ENCODE results near the gene EFCAB3. TPM values are rescaled to one million over a fixed set of nuclear protein-coding genes. Genes with fewer than 3 reads are reported as not detected.
A peak's percentile ranks its signal among the peaks of the same experiment; 100 is the strongest.
"Not testable (repeated sequence)": the region's sequence is repeated elsewhere in the genome, so short reads cannot be mapped to it uniquely, and the experiment has no call there.

Gene EFCAB3
- not detected for total RNA-seq
- long read RNA-seq, result 0 reads

DNA sequence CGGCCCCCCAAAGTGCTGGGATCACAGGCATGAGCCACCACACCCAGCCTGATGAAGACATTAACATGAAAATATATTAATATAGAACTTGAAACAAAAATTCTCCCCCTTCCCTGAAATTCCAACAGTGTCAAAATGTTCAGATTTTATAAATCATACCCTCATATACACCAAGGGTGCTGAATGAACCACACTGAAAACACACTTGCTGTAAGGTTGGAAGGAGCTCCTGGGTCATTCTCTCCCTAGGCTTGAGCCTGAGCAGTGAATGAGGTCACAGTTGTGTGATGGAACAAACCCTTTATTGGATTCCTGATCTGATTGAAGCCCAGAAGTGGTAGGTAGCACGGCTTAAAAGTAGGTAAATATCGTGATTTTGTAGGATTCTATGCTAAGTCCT is at the start of gene EFCAB3:
TSS of gene EFCAB3 (plus strand) at position 301 of the 400 bp plus-strand sequence. CDS start 2,427 bp downstream, outside the sequence.
- DNase-seq (no peak), ATAC-seq (no peak)
- intact Hi-C loops (cut with micrococcal nuclease), result no loop called here

DNA sequence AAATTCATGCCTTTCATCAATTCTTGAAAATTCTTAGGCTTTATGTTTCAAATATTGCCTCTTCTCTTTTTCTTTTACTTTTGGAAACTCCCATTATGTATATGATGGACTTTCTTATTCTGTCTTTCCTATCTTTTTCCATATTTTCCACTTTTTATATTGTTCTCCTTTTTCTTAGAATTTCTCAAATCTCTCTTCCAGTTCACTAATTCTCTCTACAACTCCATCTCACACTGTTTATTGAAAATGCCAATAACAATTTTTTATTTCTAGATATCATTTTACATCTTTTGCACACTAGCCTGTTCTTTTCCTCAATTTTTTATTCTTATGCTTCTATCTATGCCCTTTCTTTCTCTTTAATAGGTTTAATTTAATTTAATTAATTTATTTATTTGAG is 43.8 kb upstream of the EFCAB3 start:
- no peak for DNase-seq
- no peak for ATAC-seq
- intact Hi-C loops (cut with micrococcal nuclease), result no loop called here

DNA sequence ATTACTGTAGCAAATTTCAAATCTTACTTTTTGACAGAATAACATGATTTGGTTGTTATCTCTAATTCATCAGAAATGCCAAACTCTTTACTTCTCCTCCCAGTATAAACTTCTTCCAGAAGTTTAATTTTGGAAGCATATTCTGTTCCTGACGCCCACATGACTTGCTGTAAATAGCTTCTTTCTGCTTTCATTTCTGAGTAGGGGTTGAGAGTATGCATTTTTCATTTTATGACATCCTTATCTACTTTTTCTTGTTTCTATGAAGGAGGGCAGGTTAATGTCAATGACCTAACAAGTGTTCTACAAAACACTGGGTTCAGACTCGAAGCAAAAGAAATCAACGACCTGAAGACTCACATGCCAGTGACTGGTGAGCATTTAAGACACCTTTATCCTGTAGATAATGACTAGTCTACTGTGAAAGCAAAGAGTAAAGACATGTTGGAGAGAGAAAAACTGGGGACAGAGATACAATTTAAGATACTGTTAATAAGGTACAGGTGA is 36.5 kb upstream of the EFCAB3 start:
- no peak for ATAC-seq
- DNase-seq, result no peak
- intact Hi-C loops (cut with micrococcal nuclease), result no loop called here

DNA sequence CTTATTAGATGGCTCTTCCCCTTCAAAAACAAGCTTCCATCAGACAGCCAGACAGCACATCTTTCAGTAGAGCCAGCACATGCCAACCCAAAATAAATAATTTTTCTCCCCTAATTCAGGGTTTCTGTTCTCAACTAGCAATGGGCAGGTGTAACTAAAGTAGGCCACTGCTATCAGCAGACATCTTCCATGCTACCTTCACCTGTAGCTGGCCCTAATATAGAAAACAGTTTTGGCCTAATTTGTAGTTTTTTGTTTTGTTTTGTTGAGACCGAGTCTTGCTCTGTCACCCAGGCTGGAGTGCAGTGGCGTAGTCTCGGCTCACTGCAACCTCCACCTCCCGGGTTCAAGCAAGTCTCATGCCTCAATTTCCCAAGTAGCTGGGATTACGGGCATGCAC is 29.2 kb upstream of the EFCAB3 start:
- intact Hi-C loops (cut with micrococcal nuclease), result no loop called here
- no peak for ATAC-seq

DNA sequence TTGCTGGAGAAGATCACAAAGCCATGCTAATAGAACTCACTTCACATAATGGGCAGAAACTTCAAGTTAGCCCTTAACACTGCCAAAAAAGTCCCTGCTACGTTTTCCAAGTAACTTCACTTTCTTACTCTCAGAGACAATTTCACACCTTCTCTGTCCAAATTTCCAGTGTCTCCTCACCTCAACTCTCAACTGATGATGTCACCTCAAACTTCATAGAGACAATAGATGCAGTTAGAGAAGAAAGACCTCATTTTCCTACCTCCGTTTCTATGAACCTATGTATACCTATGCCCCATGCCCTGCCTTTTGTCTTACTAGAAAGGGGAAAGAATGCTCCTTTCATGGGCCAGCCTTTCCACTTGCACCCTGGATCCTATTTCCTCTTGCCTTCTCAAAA is 14.2 kb upstream of the EFCAB3 start:
- ATAC-seq (no peak), DNase-seq (no peak)
- intact Hi-C loops (cut with micrococcal nuclease), result no loop called here

More for the DNA sequence above, 29.2 kb upstream of the EFCAB3 start:
- DNase-seq, result no peak

DNA sequence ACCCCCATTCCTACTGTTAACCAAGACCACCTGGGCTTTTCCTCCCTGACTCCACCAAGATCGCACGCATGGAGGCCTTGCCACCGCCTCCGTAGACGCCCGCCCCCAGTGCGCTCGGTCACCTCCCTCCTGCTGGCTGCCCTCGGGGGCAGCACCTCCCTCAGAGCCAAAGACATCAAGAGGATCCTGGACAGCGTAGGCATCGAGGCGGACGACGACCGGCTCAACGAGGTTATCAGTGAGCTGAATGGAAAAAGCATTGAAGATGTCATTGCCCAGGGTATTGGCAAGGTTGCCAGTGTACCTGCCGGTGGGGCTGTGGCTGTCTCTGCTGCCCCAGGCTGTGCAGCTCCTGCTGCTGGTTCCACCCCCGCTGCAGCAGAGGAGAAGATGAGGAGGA is 1.2 kb downstream of the EFCAB3 start:
- no peak for DNase-seq
- no peak for ATAC-seq
- intact Hi-C loops (cut with micrococcal nuclease), result no loop called here

DNA sequence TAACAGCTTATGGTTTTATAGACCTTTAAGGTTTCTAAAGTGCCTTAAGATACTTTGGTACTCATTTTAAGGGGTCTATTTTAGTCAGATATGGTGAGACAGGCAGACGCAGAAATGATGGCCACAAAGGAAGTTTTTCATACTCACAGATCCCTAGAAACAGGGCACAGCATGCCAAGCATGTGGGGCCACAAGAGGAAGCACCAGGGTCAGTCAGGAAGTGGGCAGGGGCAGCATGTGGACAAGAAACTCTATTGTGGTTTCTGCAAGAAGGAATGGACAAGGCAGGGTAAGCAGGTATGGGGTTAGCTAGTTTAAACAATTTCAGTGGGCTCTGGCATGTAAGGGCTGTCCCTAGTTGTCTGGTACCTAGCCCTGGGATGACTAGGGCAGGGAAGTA is 8.5 kb downstream of the EFCAB3 start:
- intact Hi-C loops (cut with micrococcal nuclease), result no loop called here
- DNase-seq (no peak), ATAC-seq (no peak)

DNA sequence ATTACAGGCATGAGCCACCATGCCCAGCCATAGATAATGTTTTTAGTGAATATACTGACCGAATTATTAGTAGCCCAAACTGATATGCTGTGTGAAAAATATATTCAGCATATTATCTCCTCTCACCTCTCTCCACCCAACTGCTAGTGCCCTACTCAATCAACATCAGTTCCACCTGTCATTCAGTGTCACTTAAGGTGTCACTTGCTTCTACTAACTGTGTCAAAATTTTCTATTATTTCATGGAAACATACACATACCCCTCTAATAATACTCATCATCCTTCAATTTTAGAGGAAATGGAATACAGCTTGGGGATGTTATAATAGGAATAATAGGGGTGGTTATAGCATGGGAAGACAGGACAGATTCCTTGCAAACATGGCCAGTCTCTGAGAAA is 12.6 kb downstream of the EFCAB3 start:
- DNase-seq (no peak), ATAC-seq (no peak)
- intact Hi-C loops (cut with micrococcal nuclease), result no loop called here

DNA sequence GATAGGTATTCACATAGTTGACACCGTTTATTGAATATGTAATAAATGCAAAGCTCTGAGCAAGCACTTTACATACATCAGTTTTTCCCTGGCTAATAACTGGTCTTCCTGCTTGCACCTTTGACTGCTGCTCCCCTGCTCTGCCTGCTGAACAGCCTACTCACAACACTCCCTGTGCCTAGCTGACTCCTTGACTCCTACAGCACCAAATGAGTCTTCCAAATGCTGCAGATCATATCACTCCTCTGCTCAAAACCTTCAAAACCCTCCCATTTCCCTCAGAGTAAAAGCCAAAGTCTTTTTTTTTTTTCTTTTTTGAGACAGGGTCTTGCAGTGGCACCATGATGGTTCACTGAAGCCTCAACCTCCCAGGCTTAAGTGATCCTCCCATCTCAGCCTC is 18.5 kb downstream of the EFCAB3 start:
- ATAC-seq (no peak), DNase-seq (no peak)
- intact Hi-C loops (cut with micrococcal nuclease), result no loop called here

DNA sequence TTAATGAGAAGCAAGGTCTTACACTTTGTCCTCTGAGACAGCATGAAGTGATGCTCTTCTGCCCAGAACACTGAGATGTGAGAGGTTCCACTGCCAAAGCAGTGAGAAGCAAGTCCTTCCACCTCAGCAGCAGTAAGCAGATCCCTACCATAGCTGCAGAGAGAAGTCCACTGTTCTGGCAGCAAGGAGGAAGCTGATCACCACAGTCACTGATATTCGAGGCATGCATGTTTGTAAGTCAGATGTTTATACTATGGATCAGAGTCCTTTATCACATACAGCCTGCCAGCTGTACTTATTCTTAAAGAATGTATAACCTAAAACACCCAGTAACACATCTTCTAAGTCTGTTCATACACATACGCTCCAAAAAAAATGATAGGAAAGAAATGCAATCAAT is 25.1 kb downstream of the EFCAB3 start:
- DNase-seq, result no peak
- ATAC-seq, result no peak
- intact Hi-C loops (cut with micrococcal nuclease), result no loop called here

DNA sequence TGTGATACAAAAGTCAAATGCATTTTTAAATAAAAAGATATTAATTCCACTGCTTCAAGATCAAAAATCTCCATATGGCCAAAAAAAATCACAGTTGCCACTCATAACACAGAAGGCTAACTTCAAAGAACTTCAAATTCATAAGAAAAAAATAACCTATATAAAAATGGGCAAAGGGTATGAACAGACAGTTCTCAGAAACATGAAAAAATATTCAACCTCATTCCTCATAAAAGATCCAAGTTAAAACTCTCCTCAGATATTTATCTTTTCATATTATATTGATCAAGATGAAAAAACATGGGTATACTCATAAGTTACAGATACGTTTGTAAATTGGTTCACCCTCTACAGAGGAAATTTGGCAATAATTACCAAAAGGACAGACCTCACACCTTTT is 32.7 kb downstream of the EFCAB3 start:
- intact Hi-C loops (cut with micrococcal nuclease), result not testable (repeated sequence)

DNA sequence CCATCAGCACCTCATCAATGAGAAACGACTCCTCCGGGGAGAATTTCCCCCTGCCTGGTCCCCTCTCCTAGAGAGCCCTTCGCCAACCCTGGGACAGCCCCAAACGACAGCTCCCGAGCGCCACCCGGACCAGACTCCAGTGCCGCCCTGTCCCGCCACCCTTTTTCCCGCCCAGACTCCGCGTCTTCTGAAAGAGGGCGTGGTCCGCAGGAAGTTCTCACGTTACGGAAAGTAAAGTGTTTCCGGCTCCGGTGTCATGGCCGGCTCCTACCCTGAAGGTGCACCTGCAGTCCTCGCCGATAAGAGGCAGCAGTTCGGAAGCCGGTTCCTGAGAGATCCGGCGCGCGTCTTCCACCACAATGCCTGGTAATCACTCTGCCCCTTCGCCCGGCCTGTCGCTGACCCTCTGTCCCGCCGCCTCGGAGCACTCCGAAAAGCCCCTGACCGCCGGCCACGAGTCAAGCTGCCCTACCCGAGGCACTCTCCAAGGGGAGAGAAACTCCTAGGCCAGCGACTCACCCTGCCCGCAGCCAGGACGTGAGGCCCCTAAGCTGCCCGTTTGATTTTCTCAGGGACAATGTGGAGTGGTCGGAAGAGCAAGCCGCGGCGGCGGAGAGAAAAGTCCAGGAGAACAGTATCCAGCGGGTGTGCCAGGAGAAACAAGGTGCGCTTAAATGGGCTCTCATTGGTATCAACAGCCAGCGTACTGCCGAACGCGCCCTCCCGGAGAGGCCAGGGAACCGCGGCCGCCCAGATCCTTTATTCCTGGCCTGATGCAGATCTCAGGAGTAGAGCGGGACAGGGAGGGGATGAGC is 43.5 kb downstream of the EFCAB3 start, which contains the start of gene METTL2A:
TSS of gene METTL2A (plus strand) at position 251 of the 815 bp plus-strand sequence. CDS start at position 257, 6 bp downstream.
- intact Hi-C loops (cut with micrococcal nuclease), result not testable (repeated sequence)
- peak; percentile 98 for ATAC-seq
- peak; percentile 85 for DNase-seq

More for the DNA sequence above, 32.7 kb downstream of the EFCAB3 start:
- not testable (repeated sequence) for DNase-seq, ATAC-seq

DNA sequence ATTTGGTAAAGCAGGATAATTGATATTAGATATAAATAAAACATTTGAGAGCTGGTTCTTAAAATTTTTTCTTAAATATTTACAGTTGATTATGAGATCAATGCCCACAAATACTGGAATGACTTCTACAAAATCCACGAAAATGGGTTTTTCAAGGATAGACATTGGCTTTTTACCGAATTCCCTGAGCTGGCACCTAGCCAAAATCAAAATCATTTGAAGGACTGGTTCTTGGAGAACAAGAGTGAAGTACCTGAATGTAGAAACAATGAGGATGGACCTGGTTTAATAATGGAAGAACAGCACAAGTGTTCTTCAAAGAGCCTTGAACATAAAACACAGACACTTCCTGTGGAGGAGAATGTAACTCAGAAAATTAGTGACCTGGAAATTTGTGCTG is 45.9 kb downstream of the EFCAB3 start:
- DNase-seq; ATAC-seq; intact Hi-C loops (cut with micrococcal nuclease): not testable (repeated sequence)

DNA sequence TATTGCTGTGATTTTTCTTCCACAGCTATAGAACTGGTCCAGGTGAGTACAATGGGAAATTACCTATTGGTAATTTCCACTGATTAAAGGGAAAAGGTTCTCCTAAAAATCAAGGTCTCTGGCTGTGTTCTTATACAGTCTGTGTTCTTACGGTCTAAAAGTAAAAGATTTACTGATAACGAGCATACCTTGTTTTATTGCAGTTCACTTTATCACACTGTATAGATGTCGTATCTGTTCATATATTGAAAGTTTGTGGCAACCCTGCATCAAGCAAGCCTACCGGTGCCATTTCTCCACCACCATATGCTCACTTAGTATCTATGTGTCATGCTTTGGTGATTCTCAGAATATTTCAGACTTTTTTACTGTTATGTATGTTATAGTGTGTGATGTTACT is 54.9 kb downstream of the EFCAB3 start:
- ATAC-seq; DNase-seq; intact Hi-C loops (cut with micrococcal nuclease): not testable (repeated sequence)

DNA sequence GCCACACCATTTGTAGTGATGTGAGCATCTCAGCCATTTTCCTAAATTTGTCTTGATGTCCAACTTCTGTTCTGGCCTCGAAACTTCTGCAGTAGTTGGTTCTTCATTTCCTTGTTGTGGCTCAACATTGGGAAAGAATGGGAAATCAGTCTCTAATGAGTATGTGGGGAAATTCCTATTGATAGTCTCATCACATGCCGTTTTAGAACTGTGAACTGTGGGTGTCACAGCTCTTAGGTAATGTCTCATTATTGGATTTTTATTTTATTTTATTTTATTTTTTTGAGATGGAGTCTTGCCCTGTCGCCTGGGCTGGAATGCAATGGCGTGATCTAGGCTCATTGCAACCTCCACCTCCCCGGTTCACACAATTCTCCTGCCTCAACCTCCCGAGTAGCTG is 60.8 kb downstream of the EFCAB3 start:
- ATAC-seq; intact Hi-C loops (cut with micrococcal nuclease); DNase-seq: not testable (repeated sequence)

DNA sequence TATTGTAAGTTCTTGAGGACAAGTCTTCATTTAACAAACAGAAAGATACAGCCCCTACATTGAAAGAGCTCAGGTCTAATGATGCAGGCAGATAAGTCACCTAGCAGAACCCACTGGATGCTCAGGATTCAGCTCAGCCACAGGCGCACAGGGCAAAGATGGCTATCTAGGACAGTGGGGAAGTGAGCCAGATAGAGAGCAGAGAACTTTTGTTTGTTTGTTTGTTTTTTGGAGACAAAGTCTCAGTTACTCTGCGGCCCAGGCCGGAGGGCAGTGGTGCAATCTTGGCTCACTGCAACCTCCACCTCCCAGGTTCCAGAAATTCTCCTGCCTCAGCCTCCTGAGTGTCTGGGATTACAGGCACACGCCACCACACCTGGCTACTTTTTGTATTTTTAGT is 63.7 kb downstream of the EFCAB3 start:
- DNase-seq (no peak), ATAC-seq (no peak)
- intact Hi-C loops (cut with micrococcal nuclease), result no loop called here

DNA sequence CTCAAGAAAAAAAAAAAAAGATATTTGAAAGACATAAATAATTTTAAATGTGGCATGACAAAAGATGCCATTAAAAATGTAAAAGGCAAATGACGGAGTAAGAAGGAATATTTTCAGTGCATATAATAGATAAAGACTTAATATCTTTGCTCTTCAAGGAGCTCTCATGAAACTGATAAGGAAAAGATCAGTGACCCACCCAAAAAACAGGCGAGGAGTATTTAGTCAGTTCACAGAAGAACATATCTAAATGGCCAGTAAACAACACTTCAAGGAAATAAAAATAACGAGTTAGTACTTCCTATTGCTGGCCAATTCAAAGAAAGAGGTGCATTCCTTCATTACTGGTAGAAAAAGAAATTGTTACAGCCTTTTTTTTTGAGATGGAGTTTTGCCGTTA is 65.4 kb downstream of the EFCAB3 start:
- intact Hi-C loops (cut with micrococcal nuclease); ATAC-seq; DNase-seq: not testable (repeated sequence)

DNA sequence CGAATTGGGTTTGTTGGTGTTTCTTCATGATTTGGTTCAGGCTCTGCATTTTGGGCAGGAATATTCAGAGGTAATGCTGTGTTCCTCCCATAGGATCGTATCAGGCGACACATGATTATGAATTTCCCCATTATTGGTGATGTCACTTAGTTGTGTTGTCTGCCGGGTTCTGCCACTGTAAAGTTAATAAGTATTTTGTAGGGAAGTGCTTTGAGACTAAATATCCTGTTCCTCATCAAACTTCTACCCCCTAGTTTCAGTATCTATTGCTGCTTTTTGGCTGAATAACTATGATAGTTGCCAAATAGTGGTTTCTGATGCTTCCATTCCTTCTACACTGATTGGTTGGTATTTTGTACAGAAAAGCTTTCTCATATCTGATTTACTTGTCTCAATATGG is 71.8 kb downstream of the EFCAB3 start:
- ATAC-seq; intact Hi-C loops (cut with micrococcal nuclease); DNase-seq: not testable (repeated sequence)

DNA sequence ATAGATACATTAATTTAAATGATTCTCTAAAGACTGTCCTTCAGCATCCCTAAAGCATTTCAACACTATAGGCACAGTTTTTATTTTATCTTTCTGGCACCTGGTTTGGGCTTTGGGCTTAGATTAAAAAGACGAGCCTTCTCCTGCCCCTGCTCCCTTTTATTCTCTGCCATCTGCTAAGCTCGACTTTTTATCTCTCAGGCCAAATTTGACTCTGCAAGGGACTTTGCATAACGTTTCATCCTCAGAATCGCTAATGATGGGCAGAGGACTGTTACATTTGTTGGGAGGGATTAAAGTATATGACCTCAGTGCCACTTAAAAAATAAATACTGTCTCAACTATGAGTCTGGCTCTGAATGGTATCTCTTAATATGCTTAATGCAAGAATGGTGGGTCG is 72.7 kb downstream of the EFCAB3 start:
- ATAC-seq; intact Hi-C loops (cut with micrococcal nuclease); DNase-seq: not testable (repeated sequence)

DNA sequence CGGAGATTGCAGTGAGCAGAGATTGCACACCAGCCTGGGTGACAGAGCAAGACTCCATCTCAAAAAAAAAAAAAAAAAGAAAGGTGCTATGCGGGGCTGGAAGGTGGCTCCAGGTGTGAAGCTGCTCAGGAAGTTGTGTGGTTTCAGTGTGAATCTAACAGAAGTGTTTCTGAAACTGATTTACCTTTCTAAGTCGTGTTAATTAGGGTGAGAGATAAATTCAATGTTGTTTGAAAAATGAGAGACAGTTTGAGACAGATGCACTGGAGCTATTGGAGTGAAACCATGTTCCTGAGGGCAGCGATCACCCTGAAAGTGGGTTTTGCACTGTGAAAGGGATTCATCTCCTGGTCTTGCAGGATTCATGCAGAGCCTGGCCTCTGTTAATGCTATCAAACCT is 73.3 kb downstream of the EFCAB3 start:
- ATAC-seq; intact Hi-C loops (cut with micrococcal nuclease); DNase-seq: not testable (repeated sequence)

DNA sequence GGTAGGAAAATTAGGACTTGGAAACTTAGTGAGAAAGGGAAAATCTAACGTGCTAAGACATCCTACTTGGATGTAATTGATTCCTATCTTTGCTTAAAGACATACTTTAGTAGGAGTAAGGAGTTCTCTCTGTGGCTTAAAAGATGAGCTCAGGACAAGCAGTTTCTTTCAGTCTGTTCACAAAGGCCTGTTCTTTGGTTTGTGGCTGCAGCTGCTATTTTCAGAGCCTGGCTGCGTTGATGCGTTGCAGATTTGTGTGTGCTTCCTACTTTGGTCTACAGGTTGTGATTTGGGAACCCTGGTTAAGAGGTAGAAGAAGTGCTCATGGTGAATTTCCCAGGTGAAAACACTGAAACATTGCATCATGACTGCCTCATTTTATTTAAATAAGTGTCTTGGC is 73.8 kb downstream of the EFCAB3 start:
- intact Hi-C loops (cut with micrococcal nuclease); DNase-seq; ATAC-seq: not testable (repeated sequence)
